Measurements from ENCODE around the gene ST3GAL2.

GRCh38 chr16:70434484-70435260, 4.2 kb downstream of the ST3GAL2 start:
- TF ChIP-seq CTCF (IDR thresholded peaks at IDR 0.05) (no peak), POLR2A (IDR thresholded peaks at IDR 0.05) (no peak), POLR2AphosphoS5 (IDR thresholded peaks at IDR 0.05; ENCODE audit: insufficient read depth in 1 of 2, low read depth in 1 of 2) (no peak)
